Activated B cell treated with CpG ODN at 0.5 μM for 24 hours (primary cell): ENCODE data around the gene ENPP7. TPM values are rescaled to one million over a fixed set of nuclear protein-coding genes. Genes with fewer than 3 reads are reported as not detected.

Source experiments
- ATAC-seq: fragments of 200-7000 bp; cut with Tn5 transposase; one replicate; pipeline ENCODE4 v1.10.0; 2021; ENCODE audit warnings: low read depth, mild to moderate bottlenecking, moderate library complexity
- CTCF ChIA-PET: fragments of 350-600 bp; sonication (Branson Sonifier 250); formaldehyde crosslinking; loops from one replicate; lab custom pipeline; 2021; ENCODE audit warnings: antibody characterized with exemption; lab: Charles Lee
- POLR2A ChIA-PET: fragments of 350-600 bp; sonication (Branson Sonifier 250); formaldehyde crosslinking; loops from one replicate; lab custom pipeline; 2021; ENCODE audit warnings: antibody characterized with exemption; lab: Charles Lee
- DNase-seq: peaks from one replicate; pipeline ENCODE4 v3.0.0; 2022
- H3K27ac Mint-ChIP-seq: one replicate; pipeline ENCODE4 v1.8.0; 2020; ENCODE audit warnings: mixed read lengths
- H3K27me3 Mint-ChIP-seq: one replicate; pipeline ENCODE4 v1.8.0; 2021; ENCODE audit warnings: mixed read lengths
- H3K36me3 Mint-ChIP-seq: one replicate; pipeline ENCODE4 v1.8.0; 2021; ENCODE audit warnings: low read depth, mixed read lengths
- H3K4me1 Mint-ChIP-seq: one replicate; pipeline ENCODE4 v1.8.0; 2021; ENCODE audit warnings: mixed read lengths
- H3K4me3 Mint-ChIP-seq: one replicate; pipeline ENCODE4 v1.8.0; 2020; ENCODE audit warnings: mild to moderate bottlenecking, mixed read lengths
- H3K9me3 Mint-ChIP-seq: one replicate; pipeline ENCODE4 v1.8.0; 2020; ENCODE audit warnings: mixed read lengths
- CTCF ChIP-seq: fragments of 200-600 bp; IDR thresholded peaks from one replicate; pipeline ENCODE4 v1.8.0; 2022; ENCODE audit warnings: antibody characterized with exemption, mild to moderate bottlenecking
- intact Hi-C: fragments of 100-400 bp; cut with micrococcal nuclease; formaldehyde crosslinking; loops from one replicate; pipeline ENCODE4 v1.15.1; 2024
- total RNA-seq: library from RNA; stranded (reverse); gene quantifications from 2 replicates; pipeline ENCODE4 v1.2.3, GENCODE V29; 2022

The ENPP7 gene
- total RNA-seq, result 1.4 and 1.5 TPM in 2 replicates

GRCh38 chr17:79730769-79731483 lies at the start of gene ENPP7:
TSS of gene ENPP7 (plus strand) at chr17:79730943. CDS start at chr17:79731140, 197 bp downstream.
- POLR2A ChIA-PET, result no interaction called here
- H3K4me3 Mint-ChIP-seq, result peak within 1 kb of the TSS; percentile 35
- DNase-seq, result no peak
- TF ChIP-seq CTCF, result no peak
- no peaks in the 10 kb centered on the region for H3K27me3 Mint-ChIP-seq
- no peak within 1 kb of the TSS for H3K27ac Mint-ChIP-seq
- no peaks in the 10 kb centered on the region for H3K36me3 Mint-ChIP-seq
- H3K9me3 Mint-ChIP-seq, result no peaks in the 10 kb centered on the region
- CTCF ChIA-PET, result no interaction called here
- no peak for ATAC-seq
- intact Hi-C loops, result loop anchor here (5.0 kb wide), 1 partner anchor 106 kb away; the partner anchor contains the start of gene CBX4
- H3K4me1 Mint-ChIP-seq, result peaks cover 51% of the 10 kb centered on the region

GRCh38 chr17:79681101-79681621 lies 49.6 kb upstream of the ENPP7 start:
- no peak overlapping the region for H3K27ac Mint-ChIP-seq
- ATAC-seq (no peak), DNase-seq (no peak)
- H3K36me3 Mint-ChIP-seq, result no peaks in the 10 kb centered on the region
- intact Hi-C loops, result no loop called here
- peaks cover 2% of the 10 kb centered on the region for H3K4me1 Mint-ChIP-seq
- H3K4me3 Mint-ChIP-seq, result no peak overlapping the region
- CTCF ChIA-PET, result no interaction called here
- no peaks in the 10 kb centered on the region for H3K9me3 Mint-ChIP-seq
- POLR2A ChIA-PET, result no interaction called here
- TF ChIP-seq CTCF, result no peak
- peaks cover 34% of the 10 kb centered on the region for H3K27me3 Mint-ChIP-seq

GRCh38 chr17:79681628-79682261 lies 49.0 kb upstream of the ENPP7 start:
- Mint-ChIP-seq H3K27ac (no peak overlapping the region), H3K9me3 (no peaks in the 10 kb centered on the region), H3K4me1 (peaks cover 2% of the 10 kb centered on the region), H3K4me3 (no peak overlapping the region), H3K27me3 (peaks cover 38% of the 10 kb centered on the region), H3K36me3 (no peaks in the 10 kb centered on the region)
- ChIA-PET POLR2A (no interaction called here), CTCF (no interaction called here)
- intact Hi-C loops, result no loop called here
- ATAC-seq (no peak), DNase-seq (no peak)
- no peak for TF ChIP-seq CTCF

GRCh38 chr17:79683365-79683764 lies 47.4 kb upstream of the ENPP7 start:
- ChIA-PET POLR2A (no interaction called here), CTCF (no interaction called here)
- H3K4me3 Mint-ChIP-seq, result no peak overlapping the region
- peaks cover 2% of the 10 kb centered on the region for H3K4me1 Mint-ChIP-seq
- TF ChIP-seq CTCF, result no peak
- no peak for ATAC-seq
- no peak for DNase-seq
- no peaks in the 10 kb centered on the region for H3K36me3 Mint-ChIP-seq
- no peaks in the 10 kb centered on the region for H3K9me3 Mint-ChIP-seq
- intact Hi-C loops, result no loop called here
- H3K27me3 Mint-ChIP-seq, result peaks cover 44% of the 10 kb centered on the region
- no peak overlapping the region for H3K27ac Mint-ChIP-seq
